CD4-positive, CD25-positive, alpha-beta regulatory T cell (primary cell): ENCODE data around the gene KIF5C. TPM values are rescaled to one million over a fixed set of nuclear protein-coding genes. Genes with fewer than 3 reads are reported as not detected.

ENCODE experiments used
- ATAC-seq, 2 donors: fragments of 150-1000 bp; cut with Tn5 transposase; one replicate each; pipeline ENCODE4 v1.10.0; 2021; ENCODE audit warnings: low read depth in 2 of 2, moderate number of reproducible peaks in 2 of 2, moderate library complexity in 1 of 2
- DNase-seq, 3 donors: peaks; one replicate each; pipeline versions ENCODE4 v3.0.0 to v3.0.0-alpha.2; 2012 to 2022; ENCODE audit warnings: mixed read lengths in 1 of 3
- H3K27ac ChIP-seq: one replicate; pipeline ENCODE4 v1.7.0; 2013; ENCODE audit warnings: mild to moderate bottlenecking, low read length; ENCODE audit not compliant: insufficient read depth, poor library complexity, severe bottlenecking
- H3K27me3 ChIP-seq: one replicate; pipeline ENCODE4 v1.7.0; 2013; ENCODE audit warnings: low read length; ENCODE audit not compliant: control insufficient read depth, insufficient read depth
- H3K36me3 ChIP-seq: one replicate; pipeline ENCODE4 v1.7.0; 2013; ENCODE audit warnings: mild to moderate bottlenecking, low read length, moderate library complexity; ENCODE audit not compliant: control insufficient read depth, insufficient read depth
- H3K4me1 ChIP-seq: 2 replicates; pipeline ENCODE4 v1.7.0; 2013; ENCODE audit warnings: mild to moderate bottlenecking, low read length; ENCODE audit not compliant: insufficient read depth, control insufficient read depth, poor library complexity, severe bottlenecking
- H3K4me3 ChIP-seq: one replicate; pipeline ENCODE4 v1.7.0; 2013; ENCODE audit warnings: low read depth, mild to moderate bottlenecking, low read length, moderate library complexity
- H3K9me3 ChIP-seq, 2 experiments: 1 replicate in 1 of 2; 2 replicates in 1 of 2; pipeline ENCODE4 v1.7.0; 2013; ENCODE audit warnings: low read length in 2 of 2, mild to moderate bottlenecking in 1 of 2, moderate library complexity in 1 of 2; ENCODE audit not compliant: control insufficient read depth in 2 of 2
- H3K27ac Mint-ChIP-seq, 3 donors: one replicate each; pipeline ENCODE4 v1.8.0; 2020 to 2022; ENCODE audit warnings: mild to moderate bottlenecking in 3 of 3, mixed read lengths in 3 of 3, moderate library complexity in 2 of 3
- H3K27me3 Mint-ChIP-seq: one replicate; pipeline ENCODE4 v1.8.0; 2022; ENCODE audit warnings: mild to moderate bottlenecking, mixed read lengths
- H3K36me3 Mint-ChIP-seq: one replicate; pipeline ENCODE4 v1.8.0; 2020; ENCODE audit warnings: mixed read lengths
- H3K4me1 Mint-ChIP-seq, 4 donors: one replicate each; pipeline ENCODE4 v1.8.0; 2020 to 2022; ENCODE audit warnings: mixed read lengths in 4 of 4, mild to moderate bottlenecking in 1 of 4
- H3K4me3 Mint-ChIP-seq, 4 donors: one replicate each; pipeline ENCODE4 v1.8.0; 2020 to 2022; ENCODE audit warnings: mild to moderate bottlenecking in 4 of 4, mixed read lengths in 4 of 4, moderate library complexity in 3 of 4
- H3K9me3 Mint-ChIP-seq, 7 donors: one replicate each; pipeline ENCODE4 v1.8.0; 2020 to 2022; ENCODE audit warnings: mixed read lengths in 7 of 7, mild to moderate bottlenecking in 3 of 7, moderate library complexity in 2 of 7
- polyA plus RNA-seq, 4 donors: library from polyadenylated mRNA; unstranded; fragments of 300-500 nt; fragmentation: Illumina TruSeq; gene quantifications; one replicate each; pipeline ENCODE4 v1.2.3, GENCODE V29; 2021
- total RNA-seq: library from RNA; stranded (reverse); gene quantifications from one replicate; pipeline ENCODE4 v1.2.3, GENCODE V29; 2022

Gene KIF5C
- total and polyA plus RNA-seq, 5 donors from 2014 or later: 0.54 to 7.7 (median 1.5) TPM

- DNase-seq: no peak
- peak overlapping the region; percentile 4 to 83 (median 73) for H3K4me3 Mint-ChIP-seq
These were observed 12.4 kb downstream of the KIF5C start for GRCh38 chr2:148887350-148888002.

GRCh38 chr2:148888003-148888501 is 13.0 kb downstream of the KIF5C start:
- H3K27me3 ChIP-seq: peaks cover 20% of the 10 kb centered on the region
- peaks cover 14% of the 10 kb centered on the region for H3K4me1 ChIP-seq
- Mint-ChIP-seq H3K27me3 (peaks cover 60% of the 10 kb centered on the region), H3K4me1 (peaks cover 5 to 15% (median 7%) of the 10 kb centered on the region in 4 donors), H3K9me3 (peaks cover 0 to 7% (median 3%) of the 10 kb centered on the region in 7 donors), H3K4me3 (peak overlapping the region in 3 of 4 donors; percentile 71 to 83 (median 75)), H3K36me3 (no peaks in the 10 kb centered on the region), H3K27ac (no peak overlapping the region)
- H3K9me3 ChIP-seq: peaks cover 4% of the 10 kb centered on the region in 2 experiments
- H3K27ac ChIP-seq: no peak overlapping the region
- peak in 1 of 2 donors; percentile 18 for ATAC-seq
- DNase-seq: peak in 1 of 3 donors; percentile 8
- H3K4me3 ChIP-seq: no peak overlapping the region
- H3K36me3 ChIP-seq: no peaks in the 10 kb centered on the region

More at GRCh38 chr2:148887350-148888002, 12.4 kb downstream of the KIF5C start:
- no peak overlapping the region for H3K27ac ChIP-seq
- H3K9me3 ChIP-seq: no peaks in the 10 kb centered on the region
- Mint-ChIP-seq H3K9me3 (peaks cover 0 to 3% (median under 1%) of the 10 kb centered on the region in 7 donors), H3K27me3 (peaks cover 59% of the 10 kb centered on the region), H3K27ac (no peak overlapping the region), H3K36me3 (peaks cover 2% of the 10 kb centered on the region), H3K4me1 (peaks cover 5 to 15% (median 7%) of the 10 kb centered on the region in 4 donors)
- no peak for ATAC-seq
- H3K36me3 ChIP-seq: no peaks in the 10 kb centered on the region
- peaks cover 14% of the 10 kb centered on the region for H3K4me1 ChIP-seq
- peak overlapping the region; percentile 78 for H3K4me3 ChIP-seq
- peaks cover 20% of the 10 kb centered on the region for H3K27me3 ChIP-seq

GRCh38 chr2:148888986-148889385 is 14.0 kb downstream of the KIF5C start:
- no peak for DNase-seq
- Mint-ChIP-seq H3K27me3 (peaks cover 65% of the 10 kb centered on the region), H3K4me3 (no peak overlapping the region), H3K27ac (no peak overlapping the region), H3K9me3 (peaks cover 0 to 12% (median 4%) of the 10 kb centered on the region in 7 donors), H3K36me3 (peaks cover 3% of the 10 kb centered on the region), H3K4me1 (peaks cover 5 to 17% (median 8%) of the 10 kb centered on the region in 4 donors)
- Histone ChIP-seq H3K27me3 (peaks cover 24% of the 10 kb centered on the region), H3K4me1 (peaks cover 14% of the 10 kb centered on the region), H3K36me3 (no peaks in the 10 kb centered on the region), H3K9me3 (peaks cover 5 to 9% of the 10 kb centered on the region in 2 experiments), H3K27ac (no peak overlapping the region), H3K4me3 (no peak overlapping the region)
- no peak for ATAC-seq

DNA sequence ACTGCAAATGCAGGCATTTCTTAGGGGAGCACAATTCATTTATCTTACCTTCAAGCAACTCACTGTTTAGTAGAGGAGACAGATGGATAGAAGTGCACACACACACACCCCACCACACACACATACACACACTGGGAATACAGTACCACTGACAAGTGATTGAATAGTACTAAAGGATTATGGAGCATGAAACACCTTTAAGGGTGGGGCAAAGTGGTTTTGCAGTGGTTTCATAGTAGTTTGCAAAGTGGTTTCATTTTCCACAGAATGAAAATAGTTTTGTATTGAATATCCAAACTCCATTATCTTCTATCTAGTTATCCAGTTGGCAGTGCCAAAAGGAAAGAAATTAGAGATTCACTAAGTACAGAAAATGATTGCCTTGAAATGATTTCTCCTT is 18.9 kb downstream of the KIF5C start:
- H3K4me1 Mint-ChIP-seq: peaks cover 0 to 3% (median 1%) of the 10 kb centered on the region in 4 donors
- DNase-seq: peak in 1 of 3 donors; percentile 22
- H3K27me3 Mint-ChIP-seq: peaks cover 28% of the 10 kb centered on the region
- Histone ChIP-seq H3K4me1 (no peaks in the 10 kb centered on the region), H3K27me3 (peaks cover 15% of the 10 kb centered on the region), H3K36me3 (no peaks in the 10 kb centered on the region), H3K9me3 (peaks cover 5 to 9% of the 10 kb centered on the region in 2 experiments), H3K27ac (no peak overlapping the region), H3K4me3 (no peak overlapping the region)
- no peak overlapping the region for H3K4me3 Mint-ChIP-seq
- peaks cover 0 to 12% (median 4%) of the 10 kb centered on the region in 7 donors for H3K9me3 Mint-ChIP-seq
- H3K27ac Mint-ChIP-seq: no peak overlapping the region
- no peak for ATAC-seq
- peaks cover 3% of the 10 kb centered on the region for H3K36me3 Mint-ChIP-seq

DNA sequence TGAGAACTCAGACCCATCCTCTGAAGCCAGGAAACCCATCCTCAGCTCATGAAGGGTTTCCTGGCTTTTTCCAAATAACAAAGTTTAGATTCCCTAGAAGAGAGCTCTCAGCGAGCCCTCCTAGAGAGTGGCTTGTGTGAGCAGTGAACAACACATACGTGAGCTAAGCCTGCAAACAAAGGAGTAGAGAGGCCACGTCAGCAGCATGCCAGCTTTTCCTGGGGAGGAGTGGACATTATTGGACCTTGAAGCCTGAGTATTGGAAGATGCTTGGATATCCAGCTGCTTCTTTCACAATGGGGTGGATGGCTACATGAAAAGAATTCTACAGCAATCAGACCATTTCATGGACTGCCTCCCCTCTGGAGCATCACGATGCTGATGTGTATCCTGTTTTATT is 21.1 kb downstream of the KIF5C start:
- no peak overlapping the region for H3K4me3 ChIP-seq
- peaks cover 0 to 12% (median 1%) of the 10 kb centered on the region in 7 donors for H3K9me3 Mint-ChIP-seq
- peaks cover 6% of the 10 kb centered on the region for H3K27me3 ChIP-seq
- H3K4me1 Mint-ChIP-seq: peaks cover 0 to 3% (median 1%) of the 10 kb centered on the region in 4 donors
- peaks cover 3% of the 10 kb centered on the region for H3K36me3 Mint-ChIP-seq
- peaks cover 23% of the 10 kb centered on the region for H3K27me3 Mint-ChIP-seq
- peaks cover 5 to 9% of the 10 kb centered on the region in 2 experiments for H3K9me3 ChIP-seq
- no peaks in the 10 kb centered on the region for H3K36me3 ChIP-seq
- no peak overlapping the region for H3K27ac ChIP-seq
- no peak for DNase-seq
- no peak for ATAC-seq
- no peak overlapping the region for H3K27ac Mint-ChIP-seq
- H3K4me1 ChIP-seq: no peaks in the 10 kb centered on the region
- H3K4me3 Mint-ChIP-seq: no peak overlapping the region

DNA sequence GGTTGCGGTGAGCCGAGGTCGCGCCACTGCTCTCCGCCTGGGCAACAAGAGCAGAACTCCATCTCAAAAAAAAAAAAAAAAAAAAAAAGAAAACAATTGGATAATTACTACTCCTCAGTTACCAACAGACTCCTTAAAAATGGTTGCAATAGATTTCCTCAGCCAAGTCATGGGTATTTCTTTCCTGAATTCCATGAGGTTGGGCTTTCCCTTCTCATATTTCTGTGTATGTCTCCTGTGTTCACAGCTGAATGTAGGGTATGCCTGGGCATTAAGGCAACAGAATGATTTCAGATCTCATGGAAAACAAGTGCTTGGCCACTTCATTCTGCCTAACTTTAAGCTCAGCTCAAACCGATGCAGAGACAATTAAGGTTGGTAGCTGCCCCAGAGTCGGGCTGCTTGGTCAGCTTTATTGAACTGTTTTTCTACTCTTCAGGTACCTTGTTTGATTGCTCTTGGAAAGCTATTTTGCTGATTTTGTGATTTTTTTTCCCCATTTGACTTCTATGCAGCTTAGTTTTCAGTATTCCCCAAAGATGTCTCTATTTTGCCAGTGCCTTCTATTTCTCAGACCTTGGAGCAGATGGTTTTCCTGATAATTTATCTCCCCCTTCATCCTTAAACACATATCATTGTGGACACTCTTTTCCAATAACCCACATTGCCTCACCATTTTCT is 24.8 kb downstream of the KIF5C start:
- Mint-ChIP-seq H3K36me3 (peaks cover 5% of the 10 kb centered on the region), H3K9me3 (no peaks in the 10 kb centered on the region)

DNA sequence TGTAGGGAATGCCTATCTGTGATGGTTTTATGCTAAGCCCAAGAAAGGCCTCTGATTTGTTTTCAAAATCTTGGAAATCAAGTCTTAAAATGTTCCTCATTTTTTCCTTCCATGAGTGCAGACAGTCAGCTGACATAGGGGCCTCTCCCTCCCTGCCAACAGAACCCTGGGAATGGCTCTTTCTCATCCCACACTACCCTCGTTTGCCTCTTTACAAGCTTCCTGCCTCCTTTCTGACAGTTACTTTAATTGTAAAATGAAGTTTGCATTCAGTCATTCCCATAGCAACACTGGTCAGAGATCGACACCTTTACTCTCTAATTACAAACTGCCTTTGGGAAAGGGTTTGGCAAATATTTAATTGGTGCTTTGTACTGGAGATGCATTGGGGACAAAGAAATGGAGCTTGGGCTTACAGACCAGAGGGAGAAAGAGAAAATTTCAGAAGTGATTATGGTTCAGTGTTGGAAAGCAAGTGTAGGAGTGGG is 25.4 kb downstream of the KIF5C start:
- Histone ChIP-seq H3K9me3 (no peaks in the 10 kb centered on the region), H3K36me3 (no peaks in the 10 kb centered on the region), H3K4me3 (no peak overlapping the region), H3K27ac (no peak overlapping the region), H3K4me1 (no peaks in the 10 kb centered on the region), H3K27me3 (no peaks in the 10 kb centered on the region)
- Mint-ChIP-seq H3K4me3 (no peak overlapping the region), H3K4me1 (no peaks in the 10 kb centered on the region), H3K27me3 (peaks cover 24% of the 10 kb centered on the region), H3K9me3 (peaks cover 0 to 2% (median 0%) of the 10 kb centered on the region in 7 donors), H3K27ac (no peak overlapping the region), H3K36me3 (peaks cover 5% of the 10 kb centered on the region)
- no peak for DNase-seq
- ATAC-seq: no peak

More for the DNA sequence above, 24.8 kb downstream of the KIF5C start:
- Mint-ChIP-seq H3K27ac (no peak overlapping the region), H3K4me1 (no peaks in the 10 kb centered on the region), H3K27me3 (peaks cover 24% of the 10 kb centered on the region), H3K4me3 (no peak overlapping the region)
- DNase-seq (no peak), ATAC-seq (no peak)
- Histone ChIP-seq H3K27me3 (no peaks in the 10 kb centered on the region), H3K27ac (no peak overlapping the region), H3K9me3 (no peaks in the 10 kb centered on the region), H3K4me1 (no peaks in the 10 kb centered on the region), H3K36me3 (no peaks in the 10 kb centered on the region), H3K4me3 (no peak overlapping the region)
